Effector memory CD4-positive, alpha-beta T cell (primary cell): Measurements from ENCODE around the gene DGAT2.

Source experiments
- DNase-seq, 3 donors: peaks; one replicate each; pipeline ENCODE4 v3.0.0-alpha.2; 2020
- H3K27ac ChIP-seq: 2 replicates; pipeline ENCODE4 v1.7.0; 2013; ENCODE audit warnings: mild to moderate bottlenecking, low read length, moderate library complexity; ENCODE audit not compliant: insufficient read depth, poor library complexity, severe bottlenecking
- H3K27me3 ChIP-seq: replicated peaks from 2 replicates; pipeline ENCODE4 v1.7.0; 2013; ENCODE audit warnings: mild to moderate bottlenecking, low read length; ENCODE audit not compliant: insufficient read depth, control insufficient read depth, poor library complexity, severe bottlenecking
- H3K36me3 ChIP-seq: 2 replicates; pipeline ENCODE4 v1.7.0; 2013; ENCODE audit warnings: mild to moderate bottlenecking, low read length, moderate library complexity; ENCODE audit not compliant: control insufficient read depth, insufficient read depth
- H3K4me1 ChIP-seq: 2 replicates; pipeline ENCODE4 v1.7.0; 2013; ENCODE audit warnings: low read length, mild to moderate bottlenecking; ENCODE audit not compliant: control insufficient read depth, insufficient read depth, poor library complexity, severe bottlenecking
- H3K4me3 ChIP-seq: 2 replicates; pipeline ENCODE4 v1.7.0; 2013; ENCODE audit warnings: low read length, low read depth, mild to moderate bottlenecking; ENCODE audit not compliant: insufficient read depth, poor library complexity, severe bottlenecking
- H3K9me3 ChIP-seq: 2 replicates; pipeline ENCODE4 v1.7.0; 2013; ENCODE audit warnings: mild to moderate bottlenecking, low read length, moderate library complexity; ENCODE audit not compliant: control insufficient read depth

Gene DGAT2

GRCh38 chr11:75778962-75779361 is 10.4 kb downstream of the DGAT2 start:
- H3K27ac ChIP-seq, result no peak overlapping the region
- H3K4me1 ChIP-seq, result no peaks in the 10 kb centered on the region
- H3K27me3 ChIP-seq, result no peaks in the 10 kb centered on the region
- no peak for DNase-seq
- no peak overlapping the region for H3K4me3 ChIP-seq
- H3K36me3 ChIP-seq, result no peaks in the 10 kb centered on the region
- H3K9me3 ChIP-seq, result no peaks in the 10 kb centered on the region

GRCh38 chr11:75779960-75780359 is 11.4 kb downstream of the DGAT2 start:
- Histone ChIP-seq H3K27ac (no peak overlapping the region), H3K4me1 (no peaks in the 10 kb centered on the region), H3K27me3 (no peaks in the 10 kb centered on the region), H3K4me3 (no peak overlapping the region), H3K36me3 (no peaks in the 10 kb centered on the region), H3K9me3 (no peaks in the 10 kb centered on the region)
- DNase-seq, result no peak

- Histone ChIP-seq H3K36me3 (no peaks in the 10 kb centered on the region), H3K9me3 (no peaks in the 10 kb centered on the region), H3K4me1 (no peaks in the 10 kb centered on the region), H3K4me3 (no peak overlapping the region), H3K27me3 (no peaks in the 10 kb centered on the region), H3K27ac (no peak overlapping the region)
- no peak for DNase-seq
Observed at GRCh38 chr11:75780888-75781287, 12.3 kb downstream of the DGAT2 start.

GRCh38 chr11:75781296-75781695 is 12.7 kb downstream of the DGAT2 start:
- Histone ChIP-seq H3K4me1 (no peaks in the 10 kb centered on the region), H3K4me3 (no peak overlapping the region), H3K27ac (no peak overlapping the region), H3K36me3 (no peaks in the 10 kb centered on the region), H3K27me3 (no peaks in the 10 kb centered on the region), H3K9me3 (no peaks in the 10 kb centered on the region)
- no peak for DNase-seq

- no peak for DNase-seq
- H3K4me1 ChIP-seq, result no peaks in the 10 kb centered on the region
- no peaks in the 10 kb centered on the region for H3K36me3 ChIP-seq
- H3K4me3 ChIP-seq, result no peak overlapping the region
- H3K27me3 ChIP-seq, result no peaks in the 10 kb centered on the region
- no peaks in the 10 kb centered on the region for H3K9me3 ChIP-seq
- no peak overlapping the region for H3K27ac ChIP-seq
Observed at GRCh38 chr11:75781831-75782230, 13.3 kb downstream of the DGAT2 start.

- Histone ChIP-seq H3K27ac (no peak overlapping the region), H3K36me3 (no peaks in the 10 kb centered on the region), H3K9me3 (no peaks in the 10 kb centered on the region), H3K4me1 (no peaks in the 10 kb centered on the region), H3K4me3 (no peak overlapping the region), H3K27me3 (no peaks in the 10 kb centered on the region)
- DNase-seq, result no peak
Observed at GRCh38 chr11:75782540-75783263, 14.1 kb downstream of the DGAT2 start.

- Histone ChIP-seq H3K36me3 (no peaks in the 10 kb centered on the region), H3K4me3 (no peak overlapping the region)
Observed at GRCh38 chr11:75783416-75784084, 15.0 kb downstream of the DGAT2 start.

GRCh38 chr11:75784085-75784478 is 15.5 kb downstream of the DGAT2 start:
- Histone ChIP-seq H3K4me1 (no peaks in the 10 kb centered on the region), H3K9me3 (no peaks in the 10 kb centered on the region), H3K27ac (no peak overlapping the region), H3K36me3 (no peaks in the 10 kb centered on the region), H3K4me3 (no peak overlapping the region), H3K27me3 (no peaks in the 10 kb centered on the region)
- DNase-seq, result no peak

More at GRCh38 chr11:75783416-75784084, 15.0 kb downstream of the DGAT2 start:
- H3K4me1 ChIP-seq, result no peaks in the 10 kb centered on the region
- no peaks in the 10 kb centered on the region for H3K27me3 ChIP-seq
- no peak overlapping the region for H3K27ac ChIP-seq
- no peaks in the 10 kb centered on the region for H3K9me3 ChIP-seq
- no peak for DNase-seq

- H3K9me3 ChIP-seq, result no peaks in the 10 kb centered on the region
- no peaks in the 10 kb centered on the region for H3K27me3 ChIP-seq
- H3K27ac ChIP-seq, result no peak overlapping the region
- no peak overlapping the region for H3K4me3 ChIP-seq
- H3K36me3 ChIP-seq, result no peaks in the 10 kb centered on the region
- H3K4me1 ChIP-seq, result no peaks in the 10 kb centered on the region
- no peak for DNase-seq
Observed at GRCh38 chr11:75784506-75784905, 15.9 kb downstream of the DGAT2 start.

- no peak overlapping the region for H3K27ac ChIP-seq
- H3K27me3 ChIP-seq, result no peaks in the 10 kb centered on the region
- no peaks in the 10 kb centered on the region for H3K4me1 ChIP-seq
- H3K36me3 ChIP-seq, result no peaks in the 10 kb centered on the region
- DNase-seq, result no peak
- H3K4me3 ChIP-seq, result no peak overlapping the region
- H3K9me3 ChIP-seq, result no peaks in the 10 kb centered on the region
Observed at GRCh38 chr11:75785187-75785586, 16.6 kb downstream of the DGAT2 start.
